Loucy (cell line): ENCODE measurements around the gene NPSR1.

ENCODE experiments used
- CTCF ChIP-seq: fragments of 200-600 bp; sonication (generic); conservative IDR thresholded peaks from 2 replicates; pipeline ENCODE4 v1.5.1; 2014; ENCODE audit warnings: mild to moderate bottlenecking, antibody characterized with exemption, low read length
- EZH2phosphoT487 ChIP-seq: fragments of 200-600 bp; IDR thresholded peaks from 2 replicates; pipeline ENCODE4 v1.6.1; 2018; ENCODE audit warnings: antibody characterized with exemption, mild to moderate bottlenecking, moderate library complexity, borderline replicate concordance

- no peak for TF ChIP-seq CTCF
- TF ChIP-seq EZH2phosphoT487 = no peak
These were observed 69.5 kb downstream of the NPSR1 start for GRCh38 chr7:34727464-34727995.
